Measurements from ENCODE around the gene SGCD.

DNA sequence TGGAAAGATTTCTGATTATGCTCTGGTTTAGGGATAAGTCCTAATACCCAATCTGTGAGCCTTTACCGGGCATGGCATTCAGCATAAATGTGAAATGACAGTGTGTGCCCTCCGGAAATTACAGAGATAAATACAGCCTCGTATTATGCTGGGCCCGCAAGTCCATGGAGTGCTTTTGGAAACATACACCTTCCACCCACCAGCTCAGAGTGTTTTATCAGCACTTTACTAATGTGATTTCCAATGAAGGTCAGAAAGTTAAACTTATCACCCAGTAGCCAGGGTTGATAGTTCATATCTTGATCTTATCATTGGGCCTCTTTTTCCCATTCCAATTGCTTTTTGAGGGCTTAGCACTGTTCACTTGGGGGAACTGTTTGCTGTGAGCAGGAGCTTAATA is 94.8 kb downstream of the SGCD start:
- TF ChIP-seq, protein P1, sequence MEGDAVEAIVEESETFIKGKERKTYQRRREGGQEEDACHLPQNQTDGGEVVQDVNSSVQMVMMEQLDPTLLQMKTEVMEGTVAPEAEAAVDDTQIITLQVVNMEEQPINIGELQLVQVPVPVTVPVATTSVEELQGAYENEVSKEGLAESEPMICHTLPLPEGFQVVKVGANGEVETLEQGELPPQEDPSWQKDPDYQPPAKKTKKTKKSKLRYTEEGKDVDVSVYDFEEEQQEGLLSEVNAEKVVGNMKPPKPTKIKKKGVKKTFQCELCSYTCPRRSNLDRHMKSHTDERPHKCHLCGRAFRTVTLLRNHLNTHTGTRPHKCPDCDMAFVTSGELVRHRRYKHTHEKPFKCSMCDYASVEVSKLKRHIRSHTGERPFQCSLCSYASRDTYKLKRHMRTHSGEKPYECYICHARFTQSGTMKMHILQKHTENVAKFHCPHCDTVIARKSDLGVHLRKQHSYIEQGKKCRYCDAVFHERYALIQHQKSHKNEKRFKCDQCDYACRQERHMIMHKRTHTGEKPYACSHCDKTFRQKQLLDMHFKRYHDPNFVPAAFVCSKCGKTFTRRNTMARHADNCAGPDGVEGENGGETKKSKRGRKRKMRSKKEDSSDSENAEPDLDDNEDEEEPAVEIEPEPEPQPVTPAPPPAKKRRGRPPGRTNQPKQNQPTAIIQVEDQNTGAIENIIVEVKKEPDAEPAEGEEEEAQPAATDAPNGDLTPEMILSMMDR (IDR thresholded peaks at IDR 0.05; ENCODE audit: insufficient read depth, low read length): no peak
- TF ChIP-seq, protein P2, sequence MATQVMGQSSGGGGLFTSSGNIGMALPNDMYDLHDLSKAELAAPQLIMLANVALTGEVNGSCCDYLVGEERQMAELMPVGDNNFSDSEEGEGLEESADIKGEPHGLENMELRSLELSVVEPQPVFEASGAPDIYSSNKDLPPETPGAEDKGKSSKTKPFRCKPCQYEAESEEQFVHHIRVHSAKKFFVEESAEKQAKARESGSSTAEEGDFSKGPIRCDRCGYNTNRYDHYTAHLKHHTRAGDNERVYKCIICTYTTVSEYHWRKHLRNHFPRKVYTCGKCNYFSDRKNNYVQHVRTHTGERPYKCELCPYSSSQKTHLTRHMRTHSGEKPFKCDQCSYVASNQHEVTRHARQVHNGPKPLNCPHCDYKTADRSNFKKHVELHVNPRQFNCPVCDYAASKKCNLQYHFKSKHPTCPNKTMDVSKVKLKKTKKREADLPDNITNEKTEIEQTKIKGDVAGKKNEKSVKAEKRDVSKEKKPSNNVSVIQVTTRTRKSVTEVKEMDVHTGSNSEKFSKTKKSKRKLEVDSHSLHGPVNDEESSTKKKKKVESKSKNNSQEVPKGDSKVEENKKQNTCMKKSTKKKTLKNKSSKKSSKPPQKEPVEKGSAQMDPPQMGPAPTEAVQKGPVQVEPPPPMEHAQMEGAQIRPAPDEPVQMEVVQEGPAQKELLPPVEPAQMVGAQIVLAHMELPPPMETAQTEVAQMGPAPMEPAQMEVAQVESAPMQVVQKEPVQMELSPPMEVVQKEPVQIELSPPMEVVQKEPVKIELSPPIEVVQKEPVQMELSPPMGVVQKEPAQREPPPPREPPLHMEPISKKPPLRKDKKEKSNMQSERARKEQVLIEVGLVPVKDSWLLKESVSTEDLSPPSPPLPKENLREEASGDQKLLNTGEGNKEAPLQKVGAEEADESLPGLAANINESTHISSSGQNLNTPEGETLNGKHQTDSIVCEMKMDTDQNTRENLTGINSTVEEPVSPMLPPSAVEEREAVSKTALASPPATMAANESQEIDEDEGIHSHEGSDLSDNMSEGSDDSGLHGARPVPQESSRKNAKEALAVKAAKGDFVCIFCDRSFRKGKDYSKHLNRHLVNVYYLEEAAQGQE (IDR thresholded peaks at IDR 0.05; ENCODE audit: insufficient replicate concordance, low read depth): no peak
- TF ChIP-seq GABPA (IDR thresholded peaks at IDR 0.05; ENCODE audit: low read depth): no peak
